Skin epidermis (tissue), 12 donors: Measurements from ENCODE around the gene TEX44.

ENCODE experiments used
- H3K27ac ChIP-seq, 21 experiments: fragments of 200-600 bp; sonication (generic) in 11 of 21; one replicate each; pipeline ENCODE4 v1.5.0; 2020; ENCODE audit warnings: mild to moderate bottlenecking in 3 of 21, inconsistent platforms in 2 of 21, moderate library complexity in 2 of 21
- H3K4me3 ChIP-seq, 7 experiments: fragments of 200-600 bp; sonication (generic) in 2 of 7; one replicate each; pipeline ENCODE4 v1.5.0; 2020; ENCODE audit warnings: inconsistent platforms in 2 of 7, mild to moderate bottlenecking in 2 of 7, moderate library complexity in 1 of 7

TEX44 gene

DNA sequence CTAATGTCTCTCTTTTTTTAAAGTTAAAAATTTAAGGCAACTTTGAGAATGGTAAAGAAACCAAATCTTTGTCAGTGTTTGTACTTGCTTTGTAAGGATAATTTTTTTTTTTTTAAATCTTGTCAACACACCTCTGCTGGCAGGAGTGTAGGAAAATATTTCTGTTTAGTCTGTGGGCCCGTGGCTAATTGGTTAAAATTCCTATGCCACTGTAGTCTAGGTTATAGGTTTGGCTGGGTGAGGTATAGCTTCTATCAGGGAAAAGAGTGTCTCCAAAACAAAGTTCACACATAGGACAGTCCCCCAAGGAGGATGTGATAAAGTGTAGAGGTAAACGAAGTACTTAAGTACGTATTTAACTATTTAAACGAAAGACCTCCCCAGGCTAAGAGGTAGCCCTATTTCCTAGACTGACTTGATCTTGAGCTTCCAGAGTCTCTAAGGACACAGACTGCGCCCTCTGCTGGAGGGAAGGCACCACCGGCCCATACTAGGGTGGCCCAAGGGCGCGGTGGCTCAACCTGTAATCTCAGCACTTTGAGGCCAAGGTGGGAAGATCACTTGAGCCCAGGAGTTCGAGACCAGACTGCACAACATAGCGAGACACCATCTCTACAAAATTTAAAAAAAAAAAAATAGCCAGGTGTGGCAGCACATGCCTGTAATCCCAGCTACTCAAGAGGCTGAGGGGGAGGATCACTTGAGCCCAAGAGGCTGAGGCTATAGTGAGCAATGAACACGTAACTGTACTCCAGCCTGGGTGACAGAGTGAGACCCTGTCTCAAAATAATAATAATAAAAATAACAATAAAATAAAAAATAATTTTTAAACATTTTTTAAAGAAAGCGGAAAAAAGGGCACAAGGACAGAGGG lies 8.9 kb downstream of the TEX44 start:
- no peak overlapping the region for H3K4me3 ChIP-seq
- H3K27ac ChIP-seq, result peak overlapping the region in 18 of 21 experiments; percentile 25 to 100 (median 63)

DNA sequence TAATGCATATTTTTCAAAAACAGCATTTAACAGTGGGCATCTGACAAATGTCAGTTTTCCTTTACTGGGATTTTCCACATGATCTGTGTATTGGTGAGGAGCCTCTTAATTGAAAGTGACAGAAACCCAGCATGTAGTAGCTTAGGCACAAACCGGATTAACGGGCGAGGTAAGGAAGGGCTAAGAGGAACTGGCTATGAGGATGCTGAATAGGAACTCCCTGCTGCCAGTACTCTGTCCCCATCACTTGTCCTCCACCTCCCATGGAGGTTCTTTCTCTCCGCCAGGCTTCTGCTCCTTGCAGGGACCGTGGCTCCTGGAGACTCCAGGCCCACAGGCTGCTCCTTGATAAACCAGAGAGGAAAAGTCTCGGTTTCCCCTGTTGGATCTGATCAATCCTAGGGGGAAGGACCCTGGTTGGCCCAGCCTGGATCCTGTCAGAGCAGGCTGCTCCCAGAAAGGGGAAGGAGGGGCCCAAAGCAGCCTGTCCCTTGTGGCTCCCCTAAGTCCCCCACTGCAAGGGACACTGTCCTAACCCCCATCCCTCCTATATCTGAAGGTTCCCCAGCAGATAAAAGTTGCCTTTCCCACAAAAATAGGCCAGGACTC lies 10.3 kb downstream of the TEX44 start:
- no peak overlapping the region for H3K4me3 ChIP-seq
- H3K27ac ChIP-seq, result peak overlapping the region in 13 of 21 experiments; percentile 87 to 100 (median 98)

DNA sequence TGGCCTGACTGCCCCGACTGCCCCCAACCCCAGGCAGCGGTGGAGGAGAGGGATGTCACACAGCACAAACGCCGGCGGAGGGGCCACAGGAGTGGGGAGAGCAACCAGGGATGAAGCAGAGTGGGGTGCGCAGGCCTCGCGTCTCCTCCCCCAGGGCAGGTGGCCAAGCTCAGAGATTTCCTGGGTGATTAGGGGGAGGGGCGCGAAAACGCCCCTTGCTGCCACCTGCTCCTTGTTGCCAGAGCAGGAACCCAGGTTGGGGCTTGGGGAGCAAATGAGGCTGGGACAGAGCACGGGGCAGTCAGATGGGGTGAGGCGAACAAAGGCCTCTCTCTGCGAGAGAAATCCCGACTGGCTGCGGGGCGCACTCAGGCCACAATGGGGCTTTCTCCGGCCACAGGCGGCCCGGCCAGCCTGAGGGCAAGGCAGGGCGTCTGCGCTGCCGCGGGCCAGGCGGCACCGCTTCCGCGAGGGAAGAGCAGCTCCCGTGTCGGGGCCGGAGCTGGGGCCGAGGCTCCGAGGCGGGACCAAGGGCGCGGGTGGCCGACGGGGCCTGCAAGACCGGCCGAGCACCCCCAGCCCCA lies 11.5 kb downstream of the TEX44 start:
- Histone ChIP-seq H3K27ac (peak overlapping the region; percentile 64 to 100 (median 94)), H3K4me3 (peak overlapping the region; percentile 24 to 47 (median 34))

DNA sequence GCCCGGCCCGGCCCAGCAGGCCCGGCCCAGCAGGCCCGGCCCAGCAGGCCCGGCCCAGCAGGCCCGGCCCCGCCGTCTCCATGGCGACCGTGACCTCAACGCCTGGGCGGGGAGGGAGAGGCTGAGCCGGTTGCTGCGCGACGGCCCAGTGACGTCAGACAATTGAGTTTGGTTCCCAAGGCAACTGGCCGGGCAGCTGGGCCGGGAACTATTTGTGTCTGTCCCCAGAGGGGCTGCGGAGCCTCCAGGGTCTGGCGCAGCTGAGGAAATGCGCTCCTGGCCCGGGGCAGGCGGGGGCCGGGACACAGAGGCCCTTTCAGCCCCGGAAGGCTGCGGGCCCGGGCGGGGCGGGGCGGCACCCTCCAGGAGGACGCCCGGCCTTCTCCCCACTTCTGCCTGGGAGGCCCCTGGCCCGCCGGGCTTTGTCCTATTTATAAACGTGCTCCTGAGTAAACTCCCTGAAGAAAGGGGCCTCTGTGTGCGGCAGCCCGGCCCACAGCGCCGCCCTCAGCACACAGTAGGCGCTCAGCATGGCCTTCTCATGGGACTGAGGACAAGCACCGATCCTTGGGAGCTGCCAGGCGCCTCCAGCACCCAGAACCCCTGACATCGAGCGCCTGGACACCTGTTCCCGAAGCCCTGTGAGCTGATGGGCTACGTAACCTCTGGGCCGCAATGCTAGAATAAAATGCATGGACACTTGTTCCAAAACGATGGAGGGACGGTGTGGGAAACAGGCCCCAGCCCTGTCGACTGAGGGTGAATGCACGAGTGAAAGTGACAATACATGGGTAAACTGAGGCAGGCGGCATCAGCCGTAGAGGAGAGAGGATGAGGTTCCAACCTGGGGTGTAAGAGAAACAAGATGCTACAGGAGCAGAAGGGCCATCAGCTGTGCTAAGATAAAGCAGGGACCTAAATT lies 12.3 kb downstream of the TEX44 start:
- H3K4me3 ChIP-seq, result peak overlapping the region; percentile 24 to 47 (median 34)
- H3K27ac ChIP-seq, result peak overlapping the region; percentile 64 to 100 (median 94)

DNA sequence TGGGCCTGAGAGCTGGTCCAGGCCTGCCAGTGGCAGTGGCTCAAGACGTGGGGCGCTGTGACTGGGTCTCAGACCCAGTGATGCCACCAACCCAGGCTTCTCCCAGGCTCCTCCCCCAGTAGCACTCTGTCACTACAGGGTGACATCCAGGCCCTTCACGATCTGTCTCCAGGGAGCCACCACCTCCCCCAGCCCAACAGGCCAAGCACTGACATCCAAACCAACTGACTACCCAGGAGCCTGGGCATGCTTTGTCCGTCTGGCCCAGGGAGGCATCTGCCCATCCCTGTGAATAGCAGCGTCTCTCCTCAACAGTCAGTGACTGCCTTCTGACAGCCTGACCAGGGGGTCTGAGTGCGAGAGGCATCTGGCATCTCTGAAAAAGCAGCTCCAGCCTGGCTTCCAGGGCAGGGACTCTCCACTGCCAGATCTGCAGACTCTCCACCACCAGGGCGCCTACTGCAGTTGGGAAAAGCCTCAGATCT lies 13.0 kb downstream of the TEX44 start:
- Histone ChIP-seq H3K27ac (peak overlapping the region in 18 of 21 experiments; percentile 74 to 100 (median 95)), H3K4me3 (no peak overlapping the region)

DNA sequence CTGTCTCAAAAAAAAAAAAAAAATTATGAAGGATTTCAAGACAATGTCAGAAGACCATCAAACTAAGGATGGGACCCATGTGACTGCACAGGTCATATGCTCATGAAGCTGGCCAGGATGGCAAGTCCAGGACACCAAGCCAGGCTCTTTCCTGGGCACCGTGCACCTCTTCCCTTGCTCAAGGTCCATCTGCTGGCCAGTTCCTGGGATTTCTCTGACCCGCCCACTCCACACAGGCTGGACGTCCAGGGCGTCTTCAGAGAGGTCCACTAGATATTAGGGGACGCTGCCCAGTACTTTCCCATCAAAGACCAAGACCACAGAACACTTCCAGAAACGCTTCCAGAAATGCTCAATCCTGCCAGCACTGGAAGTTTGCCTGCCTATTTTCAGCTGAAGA lies 14.3 kb downstream of the TEX44 start:
- Histone ChIP-seq H3K4me3 (no peak overlapping the region), H3K27ac (peak overlapping the region in 3 of 21 experiments; percentile 14 to 100 (median 40))

DNA sequence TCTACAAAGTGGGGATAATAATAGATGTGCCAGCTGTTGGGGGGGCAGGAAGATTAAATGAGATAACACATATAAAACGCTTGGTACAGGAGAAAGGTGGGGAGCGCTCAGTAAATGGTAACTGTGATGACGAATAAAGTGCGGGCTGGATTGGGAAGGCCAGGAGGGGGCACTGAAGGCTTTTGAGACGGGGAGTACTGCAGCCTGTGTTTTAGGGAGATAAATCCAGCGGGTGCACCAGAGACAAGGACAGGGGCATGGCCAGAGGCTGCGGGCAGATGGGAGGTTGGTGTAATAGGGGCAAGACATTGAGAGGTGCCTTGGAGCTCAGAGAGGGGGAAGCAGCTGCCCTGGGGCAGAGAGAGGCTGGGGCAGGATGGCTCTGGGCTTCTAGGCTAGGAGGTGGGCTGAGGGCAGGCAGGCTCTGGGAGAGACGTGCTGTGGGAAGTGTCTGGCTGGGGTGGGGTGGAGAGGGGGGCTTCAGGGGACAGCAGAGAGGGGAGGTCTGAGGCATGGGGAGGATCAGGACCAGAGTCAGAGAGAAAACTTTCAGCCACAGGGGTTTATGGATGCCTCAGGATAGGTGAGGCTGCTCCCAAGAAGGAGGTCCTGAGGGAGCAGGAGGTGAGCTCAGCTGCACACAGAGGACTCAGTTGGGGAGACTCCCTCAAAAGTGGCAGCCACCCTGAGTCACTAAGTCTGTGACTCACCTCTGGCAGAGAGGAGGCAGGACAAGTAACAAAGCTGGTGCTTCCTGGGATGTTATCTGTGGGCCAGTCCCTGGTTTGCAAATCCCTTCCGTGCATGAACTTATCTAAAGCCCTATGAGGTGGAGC lies 18.8 kb downstream of the TEX44 start:
- peak overlapping the region in 20 of 21 experiments; percentile 72 to 99 (median 96) for H3K27ac ChIP-seq
- H3K4me3 ChIP-seq, result no peak overlapping the region

DNA sequence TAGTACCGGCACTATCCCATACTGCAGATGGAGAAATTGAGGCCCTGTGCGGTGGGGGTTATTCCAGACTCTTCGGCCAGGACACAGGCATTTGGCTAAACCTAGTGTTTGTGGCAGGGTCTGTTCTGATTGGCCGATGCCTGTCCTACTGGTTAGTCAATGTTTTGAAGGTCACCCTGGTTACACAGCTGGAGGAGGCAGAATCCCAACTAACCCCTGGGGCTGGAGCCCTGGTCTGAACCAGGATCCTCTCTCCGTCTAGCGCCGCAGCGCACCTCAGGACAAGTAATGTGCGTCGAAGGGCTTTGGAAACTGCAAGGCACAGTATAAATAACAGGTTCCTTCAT lies 19.4 kb downstream of the TEX44 start:
- peak overlapping the region; percentile 34 to 99 (median 96) for H3K27ac ChIP-seq
- H3K4me3 ChIP-seq, result no peak overlapping the region

DNA sequence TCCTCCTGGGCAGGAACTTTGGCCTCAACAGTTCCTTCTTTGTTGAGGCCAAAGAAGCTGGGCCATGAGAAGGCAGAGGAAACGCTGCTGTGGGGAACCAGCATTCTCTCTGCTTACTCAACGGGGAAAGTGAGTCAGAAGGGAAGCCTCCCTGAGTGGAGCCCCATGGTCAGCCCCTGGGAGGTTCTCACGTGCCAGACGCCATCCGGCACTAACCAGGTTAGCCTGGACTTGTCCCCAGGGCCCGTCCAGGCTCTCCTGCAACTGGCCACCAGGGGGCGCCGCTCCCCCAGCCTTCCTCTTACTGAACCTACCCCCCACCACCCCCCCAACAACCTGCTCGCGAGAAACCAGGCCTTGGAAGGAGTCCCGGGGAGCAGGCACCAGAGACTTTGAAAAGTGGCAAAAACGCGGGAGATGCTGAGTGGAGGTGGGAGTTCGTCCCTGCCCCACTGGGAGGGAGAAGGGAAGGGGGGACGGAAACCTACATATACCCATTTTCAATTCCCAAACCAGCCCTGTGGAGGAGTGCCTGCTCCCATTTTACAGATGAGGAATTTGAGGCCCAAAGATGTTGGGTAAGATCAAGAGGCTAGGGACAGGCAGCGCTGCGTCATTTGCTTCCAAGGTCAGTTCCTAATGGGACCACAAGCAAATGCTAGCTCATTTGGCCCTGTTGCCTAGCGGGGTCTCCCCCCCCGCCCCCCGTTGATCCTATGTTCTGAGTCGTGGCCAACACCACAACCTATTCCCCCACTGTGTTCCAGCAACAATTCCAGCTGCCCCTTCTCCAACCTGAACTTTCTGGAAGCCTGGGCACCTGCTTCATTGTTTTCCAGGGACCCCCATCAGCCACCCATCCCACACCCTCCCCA lies 20.0 kb downstream of the TEX44 start:
- peak overlapping the region in 2 of 7 experiments; percentile 48 for H3K4me3 ChIP-seq
- H3K27ac ChIP-seq, result peak overlapping the region; percentile 77 to 99 (median 96)

DNA sequence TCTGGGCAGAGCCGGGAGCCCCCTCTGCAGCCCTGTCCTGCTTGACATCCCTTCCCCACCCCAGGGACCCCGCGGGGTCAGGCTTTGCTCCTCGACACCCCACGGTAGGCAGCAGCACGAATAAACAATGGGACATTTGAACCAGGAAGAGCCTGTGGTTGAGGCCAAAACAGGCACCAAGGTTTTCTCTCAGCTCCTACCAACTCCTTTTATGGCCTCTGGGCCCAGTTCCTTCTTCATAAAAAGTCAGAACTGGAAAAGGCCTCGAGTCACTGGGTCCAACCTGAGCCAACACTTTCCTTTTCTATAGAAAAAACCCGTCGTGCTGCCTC lies 20.6 kb downstream of the TEX44 start:
- peak overlapping the region; percentile 77 to 99 (median 96) for H3K27ac ChIP-seq
- peak overlapping the region in 4 of 7 experiments; percentile 37 to 48 (median 44) for H3K4me3 ChIP-seq

DNA sequence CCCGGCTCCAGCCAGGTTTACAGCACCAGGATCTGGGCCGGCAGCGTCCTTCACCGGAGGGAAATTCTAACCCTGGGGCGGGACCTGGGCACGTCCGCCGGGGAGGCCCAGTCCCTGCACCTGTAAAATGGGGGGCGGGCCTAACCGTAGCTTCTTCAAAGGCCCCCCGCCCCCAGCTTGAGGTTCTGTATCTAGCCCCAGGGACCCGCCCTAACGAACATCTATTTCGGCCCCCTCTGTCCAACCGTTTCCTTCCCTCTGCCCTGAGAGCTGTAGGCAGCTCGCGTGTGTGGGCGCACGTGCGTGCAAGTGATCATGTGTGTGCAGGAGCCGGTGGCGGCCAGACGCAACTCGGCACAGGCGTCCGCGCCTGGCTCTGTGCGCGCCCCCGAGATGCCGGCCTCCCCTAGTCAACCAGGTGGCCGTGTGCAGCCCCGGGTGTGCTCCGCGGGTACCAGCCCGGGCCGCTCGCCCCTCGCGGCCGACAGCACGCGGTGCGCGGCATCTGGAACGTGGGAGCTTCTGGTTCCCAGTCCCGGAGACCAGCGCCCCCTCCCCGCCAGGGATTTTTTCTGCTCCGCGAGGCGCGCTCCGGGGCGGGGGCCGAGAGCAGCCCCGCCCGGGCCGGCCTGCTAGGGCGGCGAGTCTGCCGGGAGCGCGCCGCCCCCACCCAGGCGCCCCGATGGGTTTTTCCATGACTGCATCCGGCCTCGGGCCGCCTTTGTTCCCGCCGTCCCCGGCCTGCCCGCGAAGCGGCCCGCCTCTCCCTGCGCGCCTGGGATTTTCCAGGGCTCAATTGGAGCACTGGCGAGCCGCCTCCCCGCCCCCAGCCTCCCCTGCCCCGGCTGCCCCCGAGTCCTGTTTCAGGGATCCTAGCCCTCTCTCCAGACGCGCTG lies 21.2 kb downstream of the TEX44 start:
- Histone ChIP-seq H3K27ac (peak overlapping the region; percentile 77 to 99 (median 96)), H3K4me3 (peak overlapping the region; percentile 26 to 48 (median 39))

DNA sequence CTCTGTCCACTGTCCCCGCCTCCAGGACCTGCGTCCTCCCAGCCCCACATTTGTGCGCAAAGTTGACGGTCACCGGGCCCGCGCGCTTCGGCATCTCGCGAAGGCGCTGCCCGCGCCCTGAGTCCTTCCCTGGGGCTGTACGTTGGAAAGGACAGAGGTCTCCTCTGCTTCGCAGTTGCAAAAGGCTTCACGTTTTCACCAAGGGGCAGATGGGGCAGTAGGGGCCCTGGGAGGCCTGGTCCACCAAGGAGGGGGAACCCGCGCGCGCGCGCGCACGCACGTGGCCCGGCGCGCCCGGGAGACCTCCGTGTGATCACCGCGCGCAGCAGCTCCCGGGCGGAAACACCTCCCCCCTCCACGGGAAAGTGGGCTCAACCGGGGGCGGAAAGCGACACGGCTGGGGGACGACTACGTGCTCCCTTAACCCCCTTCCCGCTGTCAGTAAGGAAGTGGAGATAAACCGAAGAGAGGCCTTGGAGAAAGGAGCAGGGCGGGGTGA lies 21.9 kb downstream of the TEX44 start:
- H3K27ac ChIP-seq, result peak overlapping the region; percentile 77 to 99 (median 96)

DNA sequence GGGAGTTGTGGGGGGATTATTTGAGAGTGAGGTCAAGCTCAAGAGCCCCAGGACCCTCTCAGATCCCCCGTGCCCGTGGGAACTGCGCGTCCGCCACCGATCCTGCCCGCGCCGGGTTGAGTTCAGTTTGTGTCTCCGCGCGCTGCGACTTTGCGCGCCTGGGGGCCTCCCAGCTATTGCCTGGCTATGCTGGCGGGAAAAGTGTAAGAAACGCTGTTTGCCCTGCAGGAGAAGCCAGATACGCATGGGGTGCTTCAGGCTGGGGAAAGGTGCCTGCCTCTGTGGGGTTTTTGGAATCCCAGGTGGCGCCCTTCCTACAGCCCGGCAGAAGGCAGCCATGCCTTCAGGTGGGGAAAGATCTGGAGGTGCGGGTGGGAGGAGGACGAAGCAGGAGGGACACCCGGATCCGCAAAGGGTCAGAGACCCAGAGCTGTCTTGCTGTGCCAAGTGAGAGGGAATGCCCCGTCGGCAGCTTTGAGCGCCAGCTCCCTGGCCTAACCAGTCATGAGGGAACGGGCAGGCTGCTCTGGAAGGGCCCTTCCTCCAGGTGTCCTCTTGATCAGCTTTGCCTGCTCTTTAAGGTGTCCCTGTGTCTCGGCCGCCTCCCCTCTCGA lies 22.5 kb downstream of the TEX44 start:
- Histone ChIP-seq H3K4me3 (peak overlapping the region; percentile 26 to 48 (median 39)), H3K27ac (peak overlapping the region; percentile 77 to 99 (median 96))

More for the DNA sequence above, 21.9 kb downstream of the TEX44 start:
- peak overlapping the region; percentile 26 to 48 (median 39) for H3K4me3 ChIP-seq

DNA sequence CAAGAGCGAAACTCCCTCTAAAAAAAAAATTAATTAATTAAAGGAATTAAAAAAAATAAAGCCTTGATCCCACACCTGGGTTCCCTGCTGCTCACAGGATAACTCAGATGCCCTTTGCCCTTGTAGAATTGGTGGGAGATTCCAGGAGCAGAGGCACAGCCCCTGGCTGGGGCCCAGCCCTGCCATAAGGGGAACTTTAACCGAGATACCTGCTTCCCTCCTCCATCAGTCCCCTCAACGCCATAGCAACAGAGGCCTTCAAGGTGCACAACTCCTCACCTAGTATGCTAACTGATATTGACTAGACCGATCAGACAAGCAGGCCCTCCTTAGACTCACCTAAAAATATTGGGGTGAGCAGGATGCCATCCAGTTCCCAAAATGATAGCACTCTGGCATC lies 23.6 kb downstream of the TEX44 start:
- Histone ChIP-seq H3K4me3 (no peak overlapping the region), H3K27ac (peak overlapping the region in 5 of 21 experiments; percentile 3 to 99 (median 23))

DNA sequence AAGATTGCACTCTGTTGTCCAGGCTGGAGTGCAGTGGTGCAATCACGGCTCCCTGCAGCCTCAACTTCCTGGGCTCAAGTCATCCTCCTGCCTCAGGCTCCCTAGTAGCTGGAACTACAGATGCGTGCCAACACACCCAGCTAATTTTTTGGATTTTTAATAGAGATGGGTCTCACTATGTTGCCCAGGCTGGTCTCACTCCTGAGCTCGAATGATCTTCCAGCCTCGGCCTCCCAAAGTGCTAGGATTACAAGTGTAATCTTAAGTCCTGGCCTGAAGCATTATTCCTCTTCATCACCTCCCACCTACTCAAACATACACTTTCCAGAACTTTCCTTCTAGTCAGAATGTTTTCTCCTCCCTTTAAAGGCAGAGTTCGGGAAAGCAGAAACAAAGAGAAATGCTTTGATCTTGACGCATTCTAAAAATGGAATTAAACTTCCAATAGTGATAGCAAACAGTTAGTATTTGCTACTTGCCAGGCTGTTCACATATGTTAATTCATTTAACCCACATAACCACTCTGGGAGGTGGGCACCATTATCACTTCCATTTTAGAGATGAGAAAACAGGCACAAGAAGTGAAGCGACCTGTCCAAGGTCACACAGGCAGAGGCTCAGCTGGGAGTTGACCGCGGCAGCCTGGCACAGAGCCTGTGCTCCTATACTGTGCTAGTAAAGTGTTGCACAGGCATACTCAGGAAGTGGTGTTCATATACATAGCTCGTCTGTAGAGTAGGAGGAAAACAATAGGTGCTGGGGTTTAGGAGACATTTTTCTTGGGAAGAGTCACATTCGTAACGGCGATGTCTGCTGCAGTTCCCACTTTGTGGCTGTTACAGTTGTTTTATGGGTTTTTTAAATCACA lies 24.6 kb downstream of the TEX44 start:
- Histone ChIP-seq H3K4me3 (no peak overlapping the region), H3K27ac (peak overlapping the region in 7 of 21 experiments; percentile 10 to 97 (median 32))
